ENCODE results near the gene PDCD11.
"Not testable (repeated sequence)": the region's sequence is repeated elsewhere in the genome, so short reads cannot be mapped to it uniquely, and the experiment has no call there.

DNA sequence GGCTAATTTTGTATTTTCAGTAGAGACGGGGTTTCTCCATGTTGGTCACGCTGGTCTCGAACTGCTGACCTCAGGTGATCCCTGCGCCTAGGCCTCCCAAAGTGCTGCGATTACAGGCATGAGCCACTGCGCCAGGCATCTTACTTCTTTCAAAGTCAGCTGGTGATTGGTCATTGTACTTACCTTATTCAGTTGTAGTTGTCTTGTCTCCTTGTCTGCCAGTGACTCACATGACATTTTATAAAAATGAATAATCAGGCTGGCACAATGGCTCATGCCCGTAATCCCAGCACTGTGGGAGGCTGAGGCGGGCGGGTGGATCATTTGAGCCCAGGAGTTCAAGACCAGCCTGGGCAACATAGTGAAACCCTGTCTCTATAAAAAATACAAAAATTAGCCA lies 35.6 kb upstream of the PDCD11 start:
- TF ChIP-seq, protein P1, sequence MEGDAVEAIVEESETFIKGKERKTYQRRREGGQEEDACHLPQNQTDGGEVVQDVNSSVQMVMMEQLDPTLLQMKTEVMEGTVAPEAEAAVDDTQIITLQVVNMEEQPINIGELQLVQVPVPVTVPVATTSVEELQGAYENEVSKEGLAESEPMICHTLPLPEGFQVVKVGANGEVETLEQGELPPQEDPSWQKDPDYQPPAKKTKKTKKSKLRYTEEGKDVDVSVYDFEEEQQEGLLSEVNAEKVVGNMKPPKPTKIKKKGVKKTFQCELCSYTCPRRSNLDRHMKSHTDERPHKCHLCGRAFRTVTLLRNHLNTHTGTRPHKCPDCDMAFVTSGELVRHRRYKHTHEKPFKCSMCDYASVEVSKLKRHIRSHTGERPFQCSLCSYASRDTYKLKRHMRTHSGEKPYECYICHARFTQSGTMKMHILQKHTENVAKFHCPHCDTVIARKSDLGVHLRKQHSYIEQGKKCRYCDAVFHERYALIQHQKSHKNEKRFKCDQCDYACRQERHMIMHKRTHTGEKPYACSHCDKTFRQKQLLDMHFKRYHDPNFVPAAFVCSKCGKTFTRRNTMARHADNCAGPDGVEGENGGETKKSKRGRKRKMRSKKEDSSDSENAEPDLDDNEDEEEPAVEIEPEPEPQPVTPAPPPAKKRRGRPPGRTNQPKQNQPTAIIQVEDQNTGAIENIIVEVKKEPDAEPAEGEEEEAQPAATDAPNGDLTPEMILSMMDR (IDR thresholded peaks at IDR 0.05; ENCODE audit: low read depth, low read length, missing input control) = not testable (repeated sequence)
- not testable (repeated sequence) for TF ChIP-seq HNF4A (conservative IDR thresholded peaks at IDR 0.05); GABPA (IDR thresholded peaks at IDR 0.05 in 1 of 2, conservative IDR thresholded peaks at IDR 0.05 in 1 of 2); YY1 (IDR thresholded peaks at IDR 0.05); RAD21 (IDR thresholded peaks at IDR 0.05); EGR1 (IDR thresholded peaks at IDR 0.05; ENCODE audit: low read depth in 2 of 2)
- TF ChIP-seq, protein P2, sequence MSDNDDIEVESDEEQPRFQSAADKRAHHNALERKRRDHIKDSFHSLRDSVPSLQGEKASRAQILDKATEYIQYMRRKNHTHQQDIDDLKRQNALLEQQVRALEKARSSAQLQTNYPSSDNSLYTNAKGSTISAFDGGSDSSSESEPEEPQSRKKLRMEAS (IDR thresholded peaks at IDR 0.05) = not testable (repeated sequence)
- TF ChIP-seq, protein P3, sequence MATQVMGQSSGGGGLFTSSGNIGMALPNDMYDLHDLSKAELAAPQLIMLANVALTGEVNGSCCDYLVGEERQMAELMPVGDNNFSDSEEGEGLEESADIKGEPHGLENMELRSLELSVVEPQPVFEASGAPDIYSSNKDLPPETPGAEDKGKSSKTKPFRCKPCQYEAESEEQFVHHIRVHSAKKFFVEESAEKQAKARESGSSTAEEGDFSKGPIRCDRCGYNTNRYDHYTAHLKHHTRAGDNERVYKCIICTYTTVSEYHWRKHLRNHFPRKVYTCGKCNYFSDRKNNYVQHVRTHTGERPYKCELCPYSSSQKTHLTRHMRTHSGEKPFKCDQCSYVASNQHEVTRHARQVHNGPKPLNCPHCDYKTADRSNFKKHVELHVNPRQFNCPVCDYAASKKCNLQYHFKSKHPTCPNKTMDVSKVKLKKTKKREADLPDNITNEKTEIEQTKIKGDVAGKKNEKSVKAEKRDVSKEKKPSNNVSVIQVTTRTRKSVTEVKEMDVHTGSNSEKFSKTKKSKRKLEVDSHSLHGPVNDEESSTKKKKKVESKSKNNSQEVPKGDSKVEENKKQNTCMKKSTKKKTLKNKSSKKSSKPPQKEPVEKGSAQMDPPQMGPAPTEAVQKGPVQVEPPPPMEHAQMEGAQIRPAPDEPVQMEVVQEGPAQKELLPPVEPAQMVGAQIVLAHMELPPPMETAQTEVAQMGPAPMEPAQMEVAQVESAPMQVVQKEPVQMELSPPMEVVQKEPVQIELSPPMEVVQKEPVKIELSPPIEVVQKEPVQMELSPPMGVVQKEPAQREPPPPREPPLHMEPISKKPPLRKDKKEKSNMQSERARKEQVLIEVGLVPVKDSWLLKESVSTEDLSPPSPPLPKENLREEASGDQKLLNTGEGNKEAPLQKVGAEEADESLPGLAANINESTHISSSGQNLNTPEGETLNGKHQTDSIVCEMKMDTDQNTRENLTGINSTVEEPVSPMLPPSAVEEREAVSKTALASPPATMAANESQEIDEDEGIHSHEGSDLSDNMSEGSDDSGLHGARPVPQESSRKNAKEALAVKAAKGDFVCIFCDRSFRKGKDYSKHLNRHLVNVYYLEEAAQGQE (IDR thresholded peaks at IDR 0.05) = not testable (repeated sequence)

Data from liver (tissue), 3 donors.